Measurements from ENCODE around the gene RYR2. TPM values are rescaled to one million over a fixed set of nuclear protein-coding genes. Genes with fewer than 3 reads are reported as not detected.

RYR2 gene
- total and polyA plus RNA-seq, 4 donors: 2.6 to 128 (median 17.7) TPM

- 92 to 96% methylated on average over 5 of the region's 5 CpGs for WGBS, 2 donors
- Histone ChIP-seq H3K4me1 (ENCODE audit: control insufficient read depth in 1 of 2, insufficient read depth in 2 of 2, low read length in 2 of 2) (peaks cover 0 to 4% of the 10 kb centered on the region in 2 donors), H3K27me3 (ENCODE audit: control insufficient read depth in 1 of 2, insufficient read depth in 2 of 2, low read length in 1 of 2) (no peaks in the 10 kb centered on the region), H3K9me3 (ENCODE audit: control insufficient read depth, low read length) (no peaks in the 10 kb centered on the region), H3K27ac (ENCODE audit: low read depth in 1 of 2, low read length in 2 of 2) (no peak overlapping the region), H3K36me3 (ENCODE audit: control insufficient read depth in 1 of 2, insufficient read depth in 2 of 2, low read length in 1 of 2) (no peaks in the 10 kb centered on the region), H3K4me3 (ENCODE audit: low read length in 2 of 2) (no peak overlapping the region)
- intact Hi-C loops (cut with DNase I): no loop called here
- DNase-seq (no peak), ATAC-seq (ENCODE audit: low FRiP score) (no peak)
These were observed 110.7 kb downstream of the RYR2 start for GRCh38 chr1:237152506-237153335.

GRCh38 chr1:237154157-237154556 is 112.2 kb downstream of the RYR2 start:
- intact Hi-C loops (cut with DNase I): no loop called here
- H3K36me3 ChIP-seq (ENCODE audit: control insufficient read depth in 1 of 2, insufficient read depth in 2 of 2, low read length in 1 of 2): no peaks in the 10 kb centered on the region
- 30 to 33% methylated on average over 5 of the region's 5 CpGs for WGBS, 2 donors
- no peak for ATAC-seq (ENCODE audit: low FRiP score)
- no peak overlapping the region for H3K27ac ChIP-seq (ENCODE audit: low read depth in 1 of 2, low read length in 2 of 2)
- DNase-seq: no peak
- no peak overlapping the region for H3K4me3 ChIP-seq (ENCODE audit: low read length in 2 of 2)
- no peaks in the 10 kb centered on the region for H3K9me3 ChIP-seq (ENCODE audit: control insufficient read depth, low read length)
- H3K4me1 ChIP-seq (ENCODE audit: control insufficient read depth in 1 of 2, insufficient read depth in 2 of 2, low read length in 2 of 2): peaks cover 0 to 3% of the 10 kb centered on the region in 2 donors
- no peaks in the 10 kb centered on the region for H3K27me3 ChIP-seq (ENCODE audit: control insufficient read depth in 1 of 2, insufficient read depth in 2 of 2, low read length in 1 of 2)

GRCh38 chr1:237164406-237165352 is 122.7 kb downstream of the RYR2 start:
- intact Hi-C loops (cut with DNase I): no loop called here
- no peak overlapping the region for H3K4me3 ChIP-seq (ENCODE audit: low read length in 2 of 2)
- ATAC-seq (ENCODE audit: low FRiP score) (no peak), DNase-seq (no peak)
- H3K4me1 ChIP-seq (ENCODE audit: control insufficient read depth in 1 of 2, insufficient read depth in 2 of 2, low read length in 2 of 2): peaks cover 1 to 3% of the 10 kb centered on the region in 2 donors
- no peaks in the 10 kb centered on the region for H3K27me3 ChIP-seq (ENCODE audit: control insufficient read depth in 1 of 2, insufficient read depth in 2 of 2, low read length in 1 of 2)
- H3K9me3 ChIP-seq (ENCODE audit: control insufficient read depth, low read length): no peaks in the 10 kb centered on the region
- no peak overlapping the region for H3K27ac ChIP-seq (ENCODE audit: low read depth in 1 of 2, low read length in 2 of 2)
- H3K36me3 ChIP-seq (ENCODE audit: control insufficient read depth in 1 of 2, insufficient read depth in 2 of 2, low read length in 1 of 2): no peaks in the 10 kb centered on the region
- 64 to 73% methylated on average over 8 of the region's 8 CpGs for WGBS, 2 donors

- Histone ChIP-seq H3K4me1 (ENCODE audit: control insufficient read depth in 1 of 2, insufficient read depth in 2 of 2, low read length in 2 of 2) (peaks cover 1 to 2% of the 10 kb centered on the region in 2 donors), H3K27me3 (ENCODE audit: control insufficient read depth in 1 of 2, insufficient read depth in 2 of 2, low read length in 1 of 2) (no peaks in the 10 kb centered on the region), H3K27ac (ENCODE audit: low read depth in 1 of 2, low read length in 2 of 2) (no peak overlapping the region), H3K9me3 (ENCODE audit: control insufficient read depth, low read length) (no peaks in the 10 kb centered on the region), H3K36me3 (ENCODE audit: control insufficient read depth in 1 of 2, insufficient read depth in 2 of 2, low read length in 1 of 2) (no peaks in the 10 kb centered on the region), H3K4me3 (ENCODE audit: low read length in 2 of 2) (no peak overlapping the region)
- intact Hi-C loops (cut with DNase I): no loop called here
- ATAC-seq (ENCODE audit: low FRiP score) (no peak), DNase-seq (no peak)
- 20 to 24% methylated on average over 1 of the region's 1 CpG for WGBS, 2 donors
These were observed 124.1 kb downstream of the RYR2 start for GRCh38 chr1:237166086-237166485.

- Histone ChIP-seq H3K4me1 (ENCODE audit: control insufficient read depth in 1 of 2, insufficient read depth in 2 of 2, low read length in 2 of 2) (peaks cover 1 to 2% of the 10 kb centered on the region in 2 donors), H3K4me3 (ENCODE audit: low read length in 2 of 2) (no peak overlapping the region), H3K27me3 (ENCODE audit: control insufficient read depth in 1 of 2, insufficient read depth in 2 of 2, low read length in 1 of 2) (no peaks in the 10 kb centered on the region), H3K9me3 (ENCODE audit: control insufficient read depth, low read length) (no peaks in the 10 kb centered on the region), H3K36me3 (ENCODE audit: control insufficient read depth in 1 of 2, insufficient read depth in 2 of 2, low read length in 1 of 2) (no peaks in the 10 kb centered on the region), H3K27ac (ENCODE audit: low read depth in 1 of 2, low read length in 2 of 2) (no peak overlapping the region)
- intact Hi-C loops (cut with DNase I): no loop called here
- ATAC-seq (ENCODE audit: low FRiP score) (no peak), DNase-seq (no peak)
- 5 to 11% methylated on average over 4 of the region's 4 CpGs for WGBS, 2 donors
These were observed 124.7 kb downstream of the RYR2 start for GRCh38 chr1:237166593-237167101.

- Histone ChIP-seq H3K9me3 (ENCODE audit: control insufficient read depth, low read length) (no peaks in the 10 kb centered on the region), H3K36me3 (ENCODE audit: control insufficient read depth in 1 of 2, insufficient read depth in 2 of 2, low read length in 1 of 2) (no peaks in the 10 kb centered on the region), H3K4me3 (ENCODE audit: low read length in 2 of 2) (no peak overlapping the region), H3K27ac (ENCODE audit: low read depth in 1 of 2, low read length in 2 of 2) (no peak overlapping the region), H3K4me1 (ENCODE audit: control insufficient read depth in 1 of 2, insufficient read depth in 2 of 2, low read length in 2 of 2) (peaks cover under 1 to 1% of the 10 kb centered on the region in 2 donors), H3K27me3 (ENCODE audit: control insufficient read depth in 1 of 2, insufficient read depth in 2 of 2, low read length in 1 of 2) (no peaks in the 10 kb centered on the region)
- no peak for DNase-seq
- intact Hi-C loops (cut with DNase I): no loop called here
- no peak for ATAC-seq (ENCODE audit: low FRiP score)
- 79% methylated on average over 8 of the region's 8 CpGs for WGBS, 2 donors
These were observed 128.2 kb downstream of the RYR2 start for GRCh38 chr1:237170149-237170548.

- no peak for ATAC-seq (ENCODE audit: low FRiP score)
These were observed 129.6 kb downstream of the RYR2 start for GRCh38 chr1:237171454-237172117.

GRCh38 chr1:237172118-237172485 is 130.1 kb downstream of the RYR2 start:
- no peak overlapping the region for H3K27ac ChIP-seq (ENCODE audit: low read depth in 1 of 2, low read length in 2 of 2)
- no peaks in the 10 kb centered on the region for H3K27me3 ChIP-seq (ENCODE audit: control insufficient read depth in 1 of 2, insufficient read depth in 2 of 2, low read length in 1 of 2)
- no peaks in the 10 kb centered on the region for H3K4me1 ChIP-seq (ENCODE audit: control insufficient read depth in 1 of 2, insufficient read depth in 2 of 2, low read length in 2 of 2)
- H3K36me3 ChIP-seq (ENCODE audit: control insufficient read depth in 1 of 2, insufficient read depth in 2 of 2, low read length in 1 of 2): no peaks in the 10 kb centered on the region
- ATAC-seq (ENCODE audit: low FRiP score): no peak
- WGBS, 2 donors: 56 to 61% methylated on average over 1 of the region's 1 CpG
- DNase-seq: no peak
- intact Hi-C loops (cut with DNase I): no loop called here
- no peaks in the 10 kb centered on the region for H3K9me3 ChIP-seq (ENCODE audit: control insufficient read depth, low read length)
- H3K4me3 ChIP-seq (ENCODE audit: low read length in 2 of 2): no peak overlapping the region

More at GRCh38 chr1:237171454-237172117, 129.6 kb downstream of the RYR2 start:
- DNase-seq: no peak
- intact Hi-C loops (cut with DNase I): no loop called here
- Histone ChIP-seq H3K27ac (ENCODE audit: low read depth in 1 of 2, low read length in 2 of 2) (no peak overlapping the region), H3K36me3 (ENCODE audit: control insufficient read depth in 1 of 2, insufficient read depth in 2 of 2, low read length in 1 of 2) (no peaks in the 10 kb centered on the region), H3K9me3 (ENCODE audit: control insufficient read depth, low read length) (no peaks in the 10 kb centered on the region), H3K27me3 (ENCODE audit: control insufficient read depth in 1 of 2, insufficient read depth in 2 of 2, low read length in 1 of 2) (no peaks in the 10 kb centered on the region), H3K4me3 (ENCODE audit: low read length in 2 of 2) (no peak overlapping the region), H3K4me1 (ENCODE audit: control insufficient read depth in 1 of 2, insufficient read depth in 2 of 2, low read length in 2 of 2) (peaks cover 0 to 1% of the 10 kb centered on the region in 2 donors)
- WGBS, 2 donors: 24 to 29% methylated on average over 7 of the region's 7 CpGs
